Measurements from ENCODE around the gene ZNF483.

DNA sequence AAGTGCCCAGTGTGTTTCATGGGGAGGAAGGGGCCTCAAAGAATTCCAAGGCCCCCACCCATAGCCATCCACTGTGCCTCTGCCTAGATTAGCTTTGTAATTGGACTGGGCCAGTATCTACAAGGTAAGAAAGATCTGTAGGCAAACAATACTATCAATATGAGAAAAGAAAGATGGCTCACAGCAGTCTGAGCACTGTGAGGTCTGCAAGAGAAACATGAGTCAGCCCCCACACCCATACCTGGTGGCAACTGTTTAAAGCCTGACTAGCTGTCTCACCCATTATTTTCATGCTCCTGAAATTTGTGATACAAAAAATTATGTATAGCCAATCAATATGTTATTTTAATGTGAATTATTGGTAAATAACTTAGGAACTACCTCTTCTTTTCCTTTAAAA lies 10.0 kb upstream of the ZNF483 start:
- TF ChIP-seq POLR2A (IDR thresholded peaks at IDR 0.05): no peak
- TF ChIP-seq, protein P1, sequence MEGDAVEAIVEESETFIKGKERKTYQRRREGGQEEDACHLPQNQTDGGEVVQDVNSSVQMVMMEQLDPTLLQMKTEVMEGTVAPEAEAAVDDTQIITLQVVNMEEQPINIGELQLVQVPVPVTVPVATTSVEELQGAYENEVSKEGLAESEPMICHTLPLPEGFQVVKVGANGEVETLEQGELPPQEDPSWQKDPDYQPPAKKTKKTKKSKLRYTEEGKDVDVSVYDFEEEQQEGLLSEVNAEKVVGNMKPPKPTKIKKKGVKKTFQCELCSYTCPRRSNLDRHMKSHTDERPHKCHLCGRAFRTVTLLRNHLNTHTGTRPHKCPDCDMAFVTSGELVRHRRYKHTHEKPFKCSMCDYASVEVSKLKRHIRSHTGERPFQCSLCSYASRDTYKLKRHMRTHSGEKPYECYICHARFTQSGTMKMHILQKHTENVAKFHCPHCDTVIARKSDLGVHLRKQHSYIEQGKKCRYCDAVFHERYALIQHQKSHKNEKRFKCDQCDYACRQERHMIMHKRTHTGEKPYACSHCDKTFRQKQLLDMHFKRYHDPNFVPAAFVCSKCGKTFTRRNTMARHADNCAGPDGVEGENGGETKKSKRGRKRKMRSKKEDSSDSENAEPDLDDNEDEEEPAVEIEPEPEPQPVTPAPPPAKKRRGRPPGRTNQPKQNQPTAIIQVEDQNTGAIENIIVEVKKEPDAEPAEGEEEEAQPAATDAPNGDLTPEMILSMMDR (IDR thresholded peaks at IDR 0.05): no peak
